GM23338 (cell line): ENCODE measurements around the gene LCLAT1.

Experiments
- CREB1 ChIP-seq: fragments of 250-450 bp; sonication (Bioruptor Pico); IDR thresholded peaks from 2 replicates; pipeline ENCODE4 v1.5.0; 2020; ENCODE audit warnings: low read depth, mild to moderate bottlenecking, moderate library complexity
- CTCF ChIP-seq, 2 experiments: fragments of 200-600 bp in 1 of 2; sonication (generic) in 1 of 2; conservative IDR thresholded peaks; 2 replicates each; pipeline versions ENCODE4 v1.5.1 to v1.6.1; 2016 to 2017; ENCODE audit warnings: antibody characterized with exemption in 2 of 2, low read depth in 2 of 2, mild to moderate bottlenecking in 2 of 2, moderate library complexity in 1 of 2
- EZH2 ChIP-seq: fragments of 200-600 bp; sonication (generic); IDR thresholded peaks from one replicate; pipeline ENCODE4 v1.8.0; 2017; ENCODE audit warnings: antibody characterized with exemption, mild to moderate bottlenecking, low read depth; ENCODE audit not compliant: unreplicated experiment
- EZH2phosphoT487 ChIP-seq: fragments of 200-600 bp; sonication (generic); IDR thresholded peaks from one replicate; pipeline ENCODE4 v1.8.1; 2018; ENCODE audit warnings: antibody characterized with exemption; ENCODE audit not compliant: unreplicated experiment
- JUNB ChIP-seq: IDR thresholded peaks from one replicate; pipeline ENCODE4 v1.6.1; 2016; ENCODE audit warnings: antibody characterized with exemption; ENCODE audit not compliant: unreplicated experiment
- POLR2AphosphoS5 ChIP-seq: IDR thresholded peaks from 2 replicates; pipeline ENCODE4 v1.6.1; 2016; ENCODE audit warnings: antibody characterized with exemption, low read depth
- REST ChIP-seq: IDR thresholded peaks from one replicate; pipeline ENCODE4 v1.6.1; 2018; ENCODE audit warnings: antibody characterized with exemption; ENCODE audit not compliant: unreplicated experiment
- ZNF114 ChIP-seq: fragments of 250-450 bp; sonication (Bioruptor Pico); IDR thresholded peaks from 2 replicates; pipeline ENCODE4 v1.5.0; 2020; ENCODE audit warnings: mild to moderate bottlenecking, moderate library complexity

GRCh38 chr2:30678410-30679137 lies 231.5 kb downstream of the LCLAT1 start:
- TF ChIP-seq CTCF (conservative IDR thresholded peaks at IDR 0.05; ENCODE audit: low read depth in 2 of 2) = no peak
- TF ChIP-seq EZH2 = no peak
- TF ChIP-seq ZNF114 (CRISPR knock-in tag) = no peak
- TF ChIP-seq POLR2AphosphoS5 = no peak
- no peak for TF ChIP-seq REST
- no peak for TF ChIP-seq JUNB
- no peak for TF ChIP-seq CREB1 (CRISPR knock-in tag)
- no peak for TF ChIP-seq EZH2phosphoT487
